Measurements from ENCODE around the gene IRS1. TPM values are rescaled to one million over a fixed set of nuclear protein-coding genes. Genes with fewer than 3 reads are reported as not detected.

Gene IRS1
- total RNA-seq, 1 experiment from 2014 or later: 38.8 TPM

DNA sequence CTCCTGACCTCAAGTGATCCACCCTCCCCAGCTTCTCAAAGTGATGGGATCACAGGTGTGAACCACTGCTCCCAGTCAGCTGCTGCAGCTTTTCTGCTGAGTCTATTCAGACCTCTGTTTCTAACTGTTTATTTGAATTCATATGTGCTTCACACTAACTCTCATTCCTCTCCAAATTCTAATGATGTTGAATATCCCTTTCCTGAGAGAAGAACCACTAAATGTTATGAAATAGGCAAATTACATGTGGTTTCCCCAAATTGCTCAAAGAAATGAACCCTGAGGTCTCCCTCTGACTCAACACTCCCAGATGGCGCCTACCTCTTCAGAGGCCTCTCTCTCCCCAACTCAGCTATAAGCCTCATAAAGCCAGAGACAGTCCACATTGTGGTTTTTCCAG is 98.6 kb downstream of the IRS1 start:
- Histone ChIP-seq H3K4me2 (ENCODE audit: low read length) (no peak overlapping the region), H4K20me1 (ENCODE audit: low read length) (no peaks in the 10 kb centered on the region), H2AFZ (ENCODE audit: low read length) (no peak overlapping the region), H3F3A (ENCODE audit: low read length, unreplicated experiment) (no peaks in the 10 kb centered on the region), H3K36me3 (ENCODE audit: low read depth, low read length) (no peaks in the 10 kb centered on the region), H3K4me1 (ENCODE audit: insufficient read depth, low read length) (no peaks in the 10 kb centered on the region), H3K79me2 (ENCODE audit: low read length) (no peaks in the 10 kb centered on the region), H3K9me2 (replicated peaks; ENCODE audit: low read length) (no peaks in the 10 kb centered on the region), H3K4me3 (ENCODE audit: low read length) (no peak overlapping the region), H3K9ac (ENCODE audit: low read length) (no peak overlapping the region), H3K9me3 (ENCODE audit: low read length) (no peaks in the 10 kb centered on the region), H3K27me3 (ENCODE audit: low read length) (no peaks in the 10 kb centered on the region), H3K27ac (ENCODE audit: low read length) (no peak overlapping the region)
- POLR2A ChIA-PET (ENCODE audit: unreplicated experiment): no interaction called here
- TF ChIP-seq EZH2 (IDR thresholded peaks at IDR 0.05; ENCODE audit: low read length, unreplicated experiment) (no peak), EZH2phosphoT487 (IDR thresholded peaks at IDR 0.05; ENCODE audit: borderline replicate concordance, low read length) (no peak)
- TF ChIP-seq, protein P1, sequence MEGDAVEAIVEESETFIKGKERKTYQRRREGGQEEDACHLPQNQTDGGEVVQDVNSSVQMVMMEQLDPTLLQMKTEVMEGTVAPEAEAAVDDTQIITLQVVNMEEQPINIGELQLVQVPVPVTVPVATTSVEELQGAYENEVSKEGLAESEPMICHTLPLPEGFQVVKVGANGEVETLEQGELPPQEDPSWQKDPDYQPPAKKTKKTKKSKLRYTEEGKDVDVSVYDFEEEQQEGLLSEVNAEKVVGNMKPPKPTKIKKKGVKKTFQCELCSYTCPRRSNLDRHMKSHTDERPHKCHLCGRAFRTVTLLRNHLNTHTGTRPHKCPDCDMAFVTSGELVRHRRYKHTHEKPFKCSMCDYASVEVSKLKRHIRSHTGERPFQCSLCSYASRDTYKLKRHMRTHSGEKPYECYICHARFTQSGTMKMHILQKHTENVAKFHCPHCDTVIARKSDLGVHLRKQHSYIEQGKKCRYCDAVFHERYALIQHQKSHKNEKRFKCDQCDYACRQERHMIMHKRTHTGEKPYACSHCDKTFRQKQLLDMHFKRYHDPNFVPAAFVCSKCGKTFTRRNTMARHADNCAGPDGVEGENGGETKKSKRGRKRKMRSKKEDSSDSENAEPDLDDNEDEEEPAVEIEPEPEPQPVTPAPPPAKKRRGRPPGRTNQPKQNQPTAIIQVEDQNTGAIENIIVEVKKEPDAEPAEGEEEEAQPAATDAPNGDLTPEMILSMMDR (conservative IDR thresholded peaks at IDR 0.05; ENCODE audit: low read depth, low read length): no peak
- intact Hi-C loops (cut with micrococcal nuclease): no loop called here
- ATAC-seq (no peak), DNase-seq (no peak)
- CTCF ChIA-PET: no interaction called here
- no TSS peak for BruUV-seq (replicated peaks)

DNA sequence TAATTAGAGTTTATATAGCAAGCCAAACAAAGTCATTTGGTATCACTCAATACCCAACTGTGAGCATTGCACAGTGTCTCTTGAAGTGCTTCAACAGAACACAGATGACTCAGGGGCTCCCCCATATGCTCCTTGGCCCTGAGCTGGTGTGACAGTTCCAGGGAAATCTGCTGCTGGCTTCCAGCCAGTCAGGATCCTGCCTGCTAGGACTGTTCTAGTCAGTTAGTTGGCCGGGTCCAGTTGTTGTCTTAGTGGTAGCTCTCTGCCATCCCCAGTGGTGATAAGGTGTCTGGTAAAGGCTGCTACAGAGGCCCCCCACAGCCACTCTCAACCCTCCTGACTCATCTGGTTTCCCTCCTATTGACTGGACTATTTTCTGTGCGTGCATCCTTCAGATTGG is 100.3 kb downstream of the IRS1 start:
- no peak for TF ChIP-seq EZH2 (IDR thresholded peaks at IDR 0.05; ENCODE audit: low read length, unreplicated experiment)
- TF ChIP-seq, protein P1 (conservative IDR thresholded peaks at IDR 0.05; ENCODE audit: low read depth, low read length): no peak
- TF ChIP-seq EZH2phosphoT487 (IDR thresholded peaks at IDR 0.05; ENCODE audit: borderline replicate concordance, low read length): no peak
- Histone ChIP-seq H3K4me2 (ENCODE audit: low read length) (no peak overlapping the region), H3K79me2 (ENCODE audit: low read length) (no peaks in the 10 kb centered on the region), H3K9me2 (replicated peaks; ENCODE audit: low read length) (no peaks in the 10 kb centered on the region), H3K36me3 (ENCODE audit: low read depth, low read length) (no peaks in the 10 kb centered on the region), H3K27me3 (ENCODE audit: low read length) (no peaks in the 10 kb centered on the region), H2AFZ (ENCODE audit: low read length) (no peak overlapping the region), H3K9me3 (ENCODE audit: low read length) (no peaks in the 10 kb centered on the region), H3K27ac (ENCODE audit: low read length) (no peak overlapping the region), H3K4me1 (ENCODE audit: insufficient read depth, low read length) (peaks cover 1% of the 10 kb centered on the region; the same call in 1 of the 2 replicates), H4K20me1 (ENCODE audit: low read length) (no peaks in the 10 kb centered on the region), H3K4me3 (ENCODE audit: low read length) (no peak overlapping the region), H3K9ac (ENCODE audit: low read length) (no peak overlapping the region), H3F3A (ENCODE audit: low read length, unreplicated experiment) (no peaks in the 10 kb centered on the region)
- ATAC-seq: no peak
- intact Hi-C loops (cut with micrococcal nuclease): no loop called here
- BruUV-seq (replicated peaks): no TSS peak
- no peak for DNase-seq
- CTCF ChIA-PET: no interaction called here
- POLR2A ChIA-PET (ENCODE audit: unreplicated experiment): interaction anchor here (0.6 kb wide), 1 partner anchor 93 kb away, joined by 5 read pairs; no protein-coding TSS in a partner anchor

DNA sequence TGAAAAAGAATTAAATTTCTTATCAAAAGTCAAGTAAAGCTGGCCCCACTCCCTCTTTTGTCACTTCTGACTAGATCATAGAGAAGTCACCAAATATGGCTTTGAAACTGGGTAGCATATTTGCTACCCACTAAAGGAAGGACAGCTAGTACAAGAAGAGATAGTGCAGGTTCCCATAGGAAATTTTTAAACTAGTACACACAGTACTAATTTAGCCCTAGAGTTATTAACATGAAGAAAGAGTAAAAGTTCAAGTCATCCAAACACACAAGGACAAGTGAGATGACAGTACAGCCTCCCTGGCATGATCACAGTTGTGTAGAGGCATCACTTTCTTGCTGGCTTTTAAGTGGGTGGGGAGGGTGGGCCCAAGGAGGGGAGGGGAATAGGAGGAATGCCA is 100.9 kb downstream of the IRS1 start:
- no peak for TF ChIP-seq EZH2 (IDR thresholded peaks at IDR 0.05; ENCODE audit: low read length, unreplicated experiment)
- TF ChIP-seq EZH2phosphoT487 (IDR thresholded peaks at IDR 0.05; ENCODE audit: borderline replicate concordance, low read length): no peak
- TF ChIP-seq, protein P1 (conservative IDR thresholded peaks at IDR 0.05; ENCODE audit: low read depth, low read length): no peak
- H3K9ac ChIP-seq (ENCODE audit: low read length): no peak overlapping the region
- H3K4me1 ChIP-seq (ENCODE audit: insufficient read depth, low read length): peaks cover 5% of the 10 kb centered on the region; the same call in 1 of the 2 replicates
- H4K20me1 ChIP-seq (ENCODE audit: low read length): no peaks in the 10 kb centered on the region
- DNase-seq (no peak), ATAC-seq (no peak)
- H3K79me2 ChIP-seq (ENCODE audit: low read length): no peaks in the 10 kb centered on the region
- H3K27me3 ChIP-seq (ENCODE audit: low read length): no peaks in the 10 kb centered on the region
- H3K27ac ChIP-seq (ENCODE audit: low read length): no peak overlapping the region
- intact Hi-C loops (cut with micrococcal nuclease): no loop called here
- no peaks in the 10 kb centered on the region for H3K9me2 ChIP-seq (replicated peaks; ENCODE audit: low read length)
- no peak overlapping the region for H3K4me3 ChIP-seq (ENCODE audit: low read length)
- H3K9me3 ChIP-seq (ENCODE audit: low read length): no peaks in the 10 kb centered on the region
- H3K4me2 ChIP-seq (ENCODE audit: low read length): no peak overlapping the region
- H3K36me3 ChIP-seq (ENCODE audit: low read depth, low read length): no peaks in the 10 kb centered on the region
- no peaks in the 10 kb centered on the region for H3F3A ChIP-seq (ENCODE audit: low read length, unreplicated experiment)
- no TSS peak for BruUV-seq (replicated peaks)
- ChIA-PET CTCF (no interaction called here), POLR2A (ENCODE audit: unreplicated experiment) (interaction anchor here (0.6 kb wide), 1 partner anchor 94 kb away, joined by 5 read pairs; no protein-coding TSS in a partner anchor)
- H2AFZ ChIP-seq (ENCODE audit: low read length): no peak overlapping the region

Data from PC-3 (cell line).